K562 (cell line): ENCODE data around the gene PRXL2B. TPM values are rescaled to one million over a fixed set of nuclear protein-coding genes. Genes with fewer than 3 reads are reported as not detected.

Experiments
- CXXC5 ChIP-seq: fragments of 250-450 bp; sonication (Bioruptor Pico); IDR thresholded peaks from 2 replicates; pipeline ENCODE4 v1.8.0; 2022; ENCODE audit warnings: inconsistent platforms, mild to moderate bottlenecking, moderate library complexity
- DEAF1 ChIP-seq: fragments of 450-650 bp; formaldehyde crosslinking; IDR thresholded peaks from 2 replicates; pipeline ENCODE4 v1.4.0; 2020; ENCODE audit warnings: mild to moderate bottlenecking, moderate library complexity
- DMBX1 ChIP-seq: fragments of 250-450 bp; sonication (Bioruptor Pico); IDR thresholded peaks from 2 replicates; pipeline ENCODE4 v1.8.0; 2022; ENCODE audit warnings: inconsistent platforms, mild to moderate bottlenecking, moderate library complexity, borderline replicate concordance
- HOXB6 ChIP-seq: fragments of 250-450 bp; sonication (Bioruptor Pico); IDR thresholded peaks from 2 replicates; pipeline ENCODE4 v1.5.1; 2022; ENCODE audit warnings: mild to moderate bottlenecking, borderline replicate concordance
- IFI16 ChIP-seq: fragments of 250-450 bp; sonication (Bioruptor Pico); IDR thresholded peaks from 2 replicates; pipeline ENCODE4 v2.1.2; 2022; ENCODE audit warnings: mild to moderate bottlenecking, inconsistent platforms
- IRF1 ChIP-seq: sonication (generic); formaldehyde crosslinking; IDR thresholded peaks from 2 replicates; pipeline ENCODE4 v1.8.0; 2022; ENCODE audit warnings: missing genetic modification reagents, mild to moderate bottlenecking, borderline replicate concordance
- L3MBTL2 ChIP-seq: fragments of 450-650 bp; IDR thresholded peaks from 2 replicates; pipeline ENCODE4 v1.6.1; 2016; ENCODE audit warnings: mild to moderate bottlenecking, moderate library complexity
- NR2F6 ChIP-seq: fragments of 450-650 bp; formaldehyde crosslinking; IDR thresholded peaks from 2 replicates; pipeline ENCODE4 v1.4.0; 2020; ENCODE audit warnings: mild to moderate bottlenecking
- OTX1 ChIP-seq: fragments of 450-650 bp; formaldehyde crosslinking; IDR thresholded peaks from 2 replicates; pipeline ENCODE4 v1.4.0; 2022; ENCODE audit warnings: mild to moderate bottlenecking
- SMAD4 ChIP-seq: fragments of 250-450 bp; sonication (Bioruptor Pico); conservative IDR thresholded peaks from 2 replicates; pipeline ENCODE4 v1.8.0; 2021; ENCODE audit warnings: inconsistent platforms, mild to moderate bottlenecking, moderate library complexity
- TRIM25 ChIP-seq: fragments of 450-650 bp; IDR thresholded peaks from 2 replicates; pipeline ENCODE4 v1.7.0; 2016; ENCODE audit warnings: borderline replicate concordance
- UBTF ChIP-seq, 2 experiments: IDR thresholded peaks; 2 replicates each; pipeline ENCODE4 v1.6.1; 2012; ENCODE audit warnings: improper control_type of control experiment in 2 of 2, low read depth in 2 of 2, low read length in 2 of 2, borderline replicate concordance in 1 of 2
- ZBTB12 ChIP-seq: fragments of 250-450 bp; sonication (Bioruptor Pico); IDR thresholded peaks from 2 replicates; pipeline ENCODE4 v1.4.0; 2020
- ZNF239 ChIP-seq: fragments of 250-450 bp; sonication (Bioruptor Pico); IDR thresholded peaks from 2 replicates; pipeline ENCODE4 v1.4.0; 2020; ENCODE audit warnings: mild to moderate bottlenecking
- ZNF263 ChIP-seq: sonication (generic); formaldehyde crosslinking; IDR thresholded peaks from 2 replicates; pipeline ENCODE4 v1.8.0; 2022; ENCODE audit warnings: mild to moderate bottlenecking, missing genetic modification reagents, borderline replicate concordance
- ZNF408 ChIP-seq: fragments of 250-450 bp; sonication (Bioruptor Pico); IDR thresholded peaks from 2 replicates; pipeline ENCODE4 v1.4.0; 2020; ENCODE audit warnings: low read depth, mild to moderate bottlenecking, moderate library complexity
- ZNF76 ChIP-seq: fragments of 250-450 bp; sonication (Bioruptor Pico); IDR thresholded peaks from 2 replicates; pipeline ENCODE4 v1.4.0; 2020; ENCODE audit warnings: mild to moderate bottlenecking, moderate library complexity, borderline replicate concordance
- polyA plus RNA-seq, 8 experiments: library from polyadenylated mRNA; depleted of rRNA in 4 of 8; stranded (reverse) in 5 of 8; unstranded in 3 of 8; fragments of >200 nt; fragmentation: Nextera tagmentation in 2 of 8; fragmentation: Illumina TruSeq in 1 of 8; extraction: Ambion mirVana in 2 of 8; extraction: Trizol in 1 of 8; gene quantifications; 2 replicates each; pipeline versions ENCODE4 v1.2.1 to v1.2.3, GENCODE V29; 2011 to 2014; ENCODE audit warnings: inconsistent platforms in 1 of 8, missing spikeins in 1 of 8
- total RNA-seq, 7 experiments: library from RNA; depleted of rRNA in 6 of 7; stranded (reverse); fragments of >200 nt in 6 of 7; fragmentation: Illumina TruSeq in 2 of 7; extraction: Trizol in 2 of 7; gene quantifications; 2 replicates each; pipeline versions ENCODE4 v1.2.1 to v1.2.3, GENCODE V29; 2011 to 2021; ENCODE audit warnings: low replicate concordance in 1 of 7

PRXL2B gene
- total and polyA plus RNA-seq, 9 of the 15 experiments (the other 6 are each of a cell fraction or from before 2014, with no cell fraction given), result 0.99 to 25.3 (median 11.8) TPM

- TF ChIP-seq IRF1 (CRISPR knock-in tag) (no peak), UBTF (IDR thresholded peaks at IDR 0.05; ENCODE audit: borderline replicate concordance in 1 of 2, low read depth in 2 of 2, low read length in 2 of 2) (peak; percentile 36 to 46; a peak in 1 of 4 replicates), L3MBTL2 (peak; percentile 42; the same call in 1 of the 2 replicates), ZBTB12 (no peak), NR2F6 (no peak), ZNF263 (CRISPR knock-in tag) (peak; percentile 46; the same call in 1 of the 2 replicates), ZNF239 (CRISPR knock-in tag) (no peak), TRIM25 (no peak), ZNF408 (CRISPR knock-in tag) (no peak), DMBX1 (no peak), CXXC5 (peak; percentile 31; the same call in 1 of the 2 replicates), IFI16 (CRISPR knock-in tag) (no peak), OTX1 (no peak), HOXB6 (CRISPR knock-in tag) (no peak), ZNF76 (CRISPR knock-in tag) (no peak), DEAF1 (no peak), SMAD4 (CRISPR knock-in tag) (peak; percentile 58; the same call in 1 of the 2 replicates)
Measured at GRCh38 chr1:2560299-2561073, 26.1 kb upstream of the PRXL2B start (continued).
